Measurements from ENCODE around the gene BMPR1A. TPM values are rescaled to one million over a fixed set of nuclear protein-coding genes. Genes with fewer than 3 reads are reported as not detected.

Gene BMPR1A
- total RNA-seq, 4 donors from 2014 or later = 29.3 to 45.2 (median 38.0) TPM

- intact Hi-C loops (cut with DNase I; ENCODE audit: low total_unique reads) (no loop called here), in situ Hi-C loops (cut with MboI; ENCODE audit: low pct_ligation_motif_present in 1 of 4, low pct_unique_long_range_greater_than_20kb in 1 of 4, low sequenced_read_pairs in 3 of 4) (no loop called here)
- peaks cover 5 to 10% (median 7%) of the 10 kb centered on the region in 4 donors for H3K4me1 ChIP-seq
- H3K36me3 ChIP-seq = no peaks in the 10 kb centered on the region
- no peak for DNase-seq
- WGBS, 2 donors (ENCODE audit: low coverage in 1 of 2) = 92% methylated on average over 13 of the region's 13 CpGs; no CpG with 5 or more reads in 1 of the 2 donors
- no peak overlapping the region for H3K4me3 ChIP-seq
- no peaks in the 10 kb centered on the region for H3K9me3 ChIP-seq
- TF ChIP-seq EP300 (IDR thresholded peaks at IDR 0.05; ENCODE audit: low read depth) (no peak), POLR2A (IDR thresholded peaks at IDR 0.05) (no peak), CTCF (IDR thresholded peaks at IDR 0.05) (no peak), POLR2AphosphoS5 (IDR thresholded peaks at IDR 0.05) (no peak)
- no peaks in the 10 kb centered on the region for H3K27me3 ChIP-seq
- H3K27ac ChIP-seq = no peak overlapping the region
Observed at GRCh38 chr10:86716466-86716865, 40.0 kb upstream of the BMPR1A start.

GRCh38 chr10:86718556-86718955, 37.9 kb upstream of the BMPR1A start:
- Histone ChIP-seq H3K4me1 (no peaks in the 10 kb centered on the region), H3K36me3 (no peaks in the 10 kb centered on the region), H3K27ac (no peak overlapping the region), H3K27me3 (no peaks in the 10 kb centered on the region), H3K9me3 (no peaks in the 10 kb centered on the region), H3K4me3 (no peak overlapping the region)
- in situ Hi-C loops (cut with MboI; ENCODE audit: low pct_ligation_motif_present in 1 of 4, low pct_unique_long_range_greater_than_20kb in 1 of 4, low sequenced_read_pairs in 3 of 4) = no loop called here
- no peak for DNase-seq
- intact Hi-C loops (cut with DNase I; ENCODE audit: low total_unique reads) = no loop called here
- TF ChIP-seq POLR2AphosphoS5 (IDR thresholded peaks at IDR 0.05) (no peak), CTCF (IDR thresholded peaks at IDR 0.05) (no peak), EP300 (IDR thresholded peaks at IDR 0.05; ENCODE audit: low read depth) (no peak)
- 90% methylated on average over 8 of the region's 8 CpGs; no CpG with 5 or more reads in 1 of the 2 donors for WGBS, 2 donors (ENCODE audit: low coverage in 1 of 2)

- TF ChIP-seq CTCF (IDR thresholded peaks at IDR 0.05) = no peak
- no peak for TF ChIP-seq POLR2A (IDR thresholded peaks at IDR 0.05)
- no peak for TF ChIP-seq EP300 (IDR thresholded peaks at IDR 0.05; ENCODE audit: low read depth)
- TF ChIP-seq POLR2AphosphoS5 (IDR thresholded peaks at IDR 0.05) = no peak
- 74 to 77% methylated on average over 4 to 5 of the region's 5 CpGs for WGBS, 2 donors (ENCODE audit: low coverage in 1 of 2)
- Histone ChIP-seq H3K27me3 (no peaks in the 10 kb centered on the region), H3K36me3 (no peaks in the 10 kb centered on the region), H3K4me3 (no peak overlapping the region), H3K4me1 (no peaks in the 10 kb centered on the region), H3K9me3 (no peaks in the 10 kb centered on the region), H3K27ac (no peak overlapping the region)
- DNase-seq = no peak
- intact Hi-C loops (cut with DNase I; ENCODE audit: low total_unique reads) (no loop called here), in situ Hi-C loops (cut with MboI; ENCODE audit: low pct_ligation_motif_present in 1 of 4, low pct_unique_long_range_greater_than_20kb in 1 of 4, low sequenced_read_pairs in 3 of 4) (no loop called here)
Observed at GRCh38 chr10:86721232-86721631, 35.2 kb upstream of the BMPR1A start.

GRCh38 chr10:86723009-86723408, 33.4 kb upstream of the BMPR1A start:
- no peak for DNase-seq
- Histone ChIP-seq H3K4me1 (peaks cover 0 to 6% (median 0%) of the 10 kb centered on the region in 4 donors), H3K27me3 (no peaks in the 10 kb centered on the region), H3K9me3 (no peaks in the 10 kb centered on the region), H3K27ac (no peak overlapping the region), H3K4me3 (no peak overlapping the region), H3K36me3 (no peaks in the 10 kb centered on the region)
- intact Hi-C loops (cut with DNase I; ENCODE audit: low total_unique reads) (no loop called here), in situ Hi-C loops (cut with MboI; ENCODE audit: low pct_ligation_motif_present in 1 of 4, low pct_unique_long_range_greater_than_20kb in 1 of 4, low sequenced_read_pairs in 3 of 4) (no loop called here)
- TF ChIP-seq EP300 (IDR thresholded peaks at IDR 0.05; ENCODE audit: low read depth) (no peak), POLR2A (IDR thresholded peaks at IDR 0.05) (no peak), POLR2AphosphoS5 (IDR thresholded peaks at IDR 0.05) (no peak), CTCF (IDR thresholded peaks at IDR 0.05) (no peak)
- 90% methylated on average over 2 of the region's 2 CpGs; no CpG with 5 or more reads in 1 of the 2 donors for WGBS, 2 donors (ENCODE audit: low coverage in 1 of 2)
